Measurements from ENCODE around the gene CLDND2. TPM values are rescaled to one million over a fixed set of nuclear protein-coding genes. Genes with fewer than 3 reads are reported as not detected.

The CLDND2 gene
- total RNA-seq, 1 donor from 2014 or later, result not detected

- no peak for TF ChIP-seq CTCF (IDR thresholded peaks at IDR 0.05; ENCODE audit: insufficient read depth, low read length, severe bottlenecking)
- FAIRE-seq (no peak), DNase-seq (ENCODE audit: low read depth) (no peak)
- Histone ChIP-seq H3K4me3 (ENCODE audit: low read depth, low read length) (no peak within 1 kb of the TSS), H3K27me3 (ENCODE audit: control insufficient read depth, insufficient read depth, low read length) (no peaks in the 10 kb centered on the region), H3K36me3 (ENCODE audit: control insufficient read depth, insufficient read depth, low read length) (no peaks in the 10 kb centered on the region)
Measured at GRCh38 chr19:51387924-51388389, 19.2 kb upstream of the CLDND2 start, which contains the start of gene LIM2. Gene LIM2 (minus strand): TSS chr19:51387974. CDS start chr19:51387443, 531 bp downstream.

DNA sequence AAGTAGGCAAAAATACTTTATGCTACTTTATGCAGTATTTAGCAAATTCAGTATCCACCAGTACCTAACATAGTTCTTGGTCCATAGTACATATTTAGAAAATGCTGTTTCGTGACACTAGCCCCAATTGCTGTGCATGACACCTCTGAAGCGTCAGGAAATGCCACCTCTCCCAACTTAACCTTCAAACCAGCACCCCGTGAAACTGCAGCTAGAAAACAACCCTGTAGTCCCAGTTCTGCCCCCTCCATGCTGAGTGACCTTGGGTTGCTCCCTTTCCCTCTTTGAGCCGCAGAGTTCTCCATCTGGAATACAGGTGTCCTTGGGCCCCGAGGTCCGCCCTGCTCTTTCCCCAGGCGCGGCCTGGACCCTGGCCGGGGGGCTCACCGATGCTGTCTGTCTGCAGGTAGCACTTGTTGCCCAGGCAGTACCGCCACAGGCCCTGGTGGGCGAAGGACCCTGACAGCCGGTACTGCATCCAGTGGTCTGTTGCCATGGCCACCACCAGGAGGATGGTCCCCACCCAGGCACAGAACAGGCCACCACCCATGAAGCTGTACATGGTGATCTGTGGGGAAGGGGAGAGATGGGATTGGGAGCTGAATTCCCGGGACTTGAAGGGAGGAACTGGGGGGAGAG lies 18.2 kb upstream of the CLDND2 start:
- H3K27me3 ChIP-seq (ENCODE audit: control insufficient read depth, insufficient read depth, low read length), result no peaks in the 10 kb centered on the region
- FAIRE-seq (no peak), DNase-seq (ENCODE audit: low read depth) (no peak)
- TF ChIP-seq CTCF (IDR thresholded peaks at IDR 0.05; ENCODE audit: insufficient read depth, low read length, severe bottlenecking), result no peak
- H3K4me3 ChIP-seq (ENCODE audit: low read depth, low read length), result no peak overlapping the region
- H3K36me3 ChIP-seq (ENCODE audit: control insufficient read depth, insufficient read depth, low read length), result no peaks in the 10 kb centered on the region

GRCh38 chr19:51382004-51382403 lies 13.2 kb upstream of the CLDND2 start:
- Histone ChIP-seq H3K4me3 (ENCODE audit: low read depth, low read length) (no peak overlapping the region), H3K36me3 (ENCODE audit: control insufficient read depth, insufficient read depth, low read length) (no peaks in the 10 kb centered on the region), H3K27me3 (ENCODE audit: control insufficient read depth, insufficient read depth, low read length) (no peaks in the 10 kb centered on the region)
- DNase-seq (ENCODE audit: low read depth) (no peak), FAIRE-seq (no peak)
- no peak for TF ChIP-seq CTCF (IDR thresholded peaks at IDR 0.05; ENCODE audit: insufficient read depth, low read length, severe bottlenecking)

DNA sequence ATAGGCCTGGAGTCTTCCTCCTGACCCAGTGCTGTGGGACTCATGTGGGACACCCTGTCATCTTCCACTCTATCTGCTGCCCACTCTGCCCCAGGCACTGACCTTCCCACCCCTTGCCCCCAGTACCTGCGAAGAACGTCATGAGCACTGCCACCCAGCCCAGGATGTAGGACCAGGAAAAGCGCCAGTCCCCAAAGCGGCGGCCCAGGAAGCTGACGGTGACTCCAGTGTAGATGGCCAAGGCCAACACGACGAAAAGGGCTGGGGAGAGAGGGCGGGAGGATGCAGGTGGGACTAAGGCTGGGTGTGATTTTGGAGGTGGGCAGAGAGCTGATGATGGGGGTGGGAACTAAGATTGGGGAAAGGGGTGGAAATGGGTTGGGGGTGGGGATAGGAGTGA lies 11.6 kb upstream of the CLDND2 start:
- H3K27me3 ChIP-seq (ENCODE audit: control insufficient read depth, insufficient read depth, low read length), result no peaks in the 10 kb centered on the region
- H3K4me3 ChIP-seq (ENCODE audit: low read depth, low read length), result no peak overlapping the region
- H3K36me3 ChIP-seq (ENCODE audit: control insufficient read depth, insufficient read depth, low read length), result no peaks in the 10 kb centered on the region
- DNase-seq (ENCODE audit: low read depth) (no peak), FAIRE-seq (no peak)
- no peak for TF ChIP-seq CTCF (IDR thresholded peaks at IDR 0.05; ENCODE audit: insufficient read depth, low read length, severe bottlenecking)

DNA sequence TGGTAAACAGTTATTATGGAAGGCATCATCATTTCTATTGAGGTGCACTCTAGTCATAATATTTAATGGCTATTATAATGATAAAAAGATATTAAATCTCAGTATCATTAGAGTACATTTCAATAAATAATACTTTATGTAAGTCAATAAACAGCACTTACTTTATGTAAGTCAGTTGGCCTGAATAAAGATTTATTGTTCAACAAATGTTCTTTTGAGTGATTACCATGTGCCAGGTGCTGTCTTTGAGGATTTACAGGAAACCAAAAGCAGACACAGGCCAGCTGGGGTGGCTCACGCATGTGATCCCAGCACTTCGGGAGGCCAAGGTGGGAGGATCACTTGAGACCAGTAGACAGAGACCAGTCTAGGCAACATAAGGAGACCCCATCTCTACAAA lies 8.6 kb upstream of the CLDND2 start:
- DNase-seq (ENCODE audit: low read depth) (no peak), FAIRE-seq (no peak)
- Histone ChIP-seq H3K27me3 (ENCODE audit: control insufficient read depth, insufficient read depth, low read length) (no peaks in the 10 kb centered on the region), H3K36me3 (ENCODE audit: control insufficient read depth, insufficient read depth, low read length) (no peaks in the 10 kb centered on the region), H3K4me3 (ENCODE audit: low read depth, low read length) (no peak overlapping the region)
- TF ChIP-seq CTCF (IDR thresholded peaks at IDR 0.05; ENCODE audit: insufficient read depth, low read length, severe bottlenecking), result no peak
